ENCODE data around the gene CSNK2A2.

Gene CSNK2A2

DNA sequence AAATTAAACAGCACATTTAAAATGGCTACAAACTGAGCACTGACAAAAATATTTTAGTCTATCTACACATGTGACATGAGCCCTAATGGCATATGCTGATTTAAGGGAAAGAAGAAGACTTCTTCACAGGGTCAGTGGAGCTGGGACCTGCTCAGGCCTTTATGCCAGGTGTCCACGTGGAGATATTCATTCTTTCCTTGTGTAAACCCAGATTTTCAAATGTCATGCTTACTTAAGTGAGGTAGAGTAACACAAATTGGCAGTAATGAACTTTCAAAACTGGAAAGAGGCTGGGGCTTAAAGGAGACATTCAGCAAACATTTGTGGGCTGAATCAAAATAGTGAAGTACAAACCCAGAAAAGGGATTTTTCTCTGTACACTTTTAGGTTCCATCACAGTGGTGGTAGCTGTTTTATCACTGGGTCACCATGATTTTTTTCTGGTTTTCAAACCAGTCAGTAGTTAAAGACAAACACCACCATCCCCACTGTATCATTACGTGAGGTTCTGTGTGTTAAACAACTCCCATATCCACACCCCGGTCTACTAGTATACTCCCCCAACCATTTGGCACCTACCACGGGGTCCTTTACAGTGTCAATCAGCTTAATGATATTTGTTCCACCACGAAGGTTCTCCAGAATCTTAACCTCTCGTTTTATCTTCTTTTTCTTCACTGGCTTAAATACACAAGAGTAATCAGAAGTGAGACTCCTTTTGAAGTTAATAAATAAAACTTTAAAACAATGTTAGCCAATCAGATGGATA is 11.5 kb downstream of the CSNK2A2 start:
- Histone ChIP-seq H3K9me3 (no peaks in the 10 kb centered on the region), H3K4me3 (ENCODE audit: low read depth, low read length) (no peak overlapping the region), H3K27me3 (no peaks in the 10 kb centered on the region), H3K4me1 (no peaks in the 10 kb centered on the region), H3K36me3 (peaks cover 65% of the 10 kb centered on the region)
- DNase-seq: no peak
- TF ChIP-seq, protein P1, sequence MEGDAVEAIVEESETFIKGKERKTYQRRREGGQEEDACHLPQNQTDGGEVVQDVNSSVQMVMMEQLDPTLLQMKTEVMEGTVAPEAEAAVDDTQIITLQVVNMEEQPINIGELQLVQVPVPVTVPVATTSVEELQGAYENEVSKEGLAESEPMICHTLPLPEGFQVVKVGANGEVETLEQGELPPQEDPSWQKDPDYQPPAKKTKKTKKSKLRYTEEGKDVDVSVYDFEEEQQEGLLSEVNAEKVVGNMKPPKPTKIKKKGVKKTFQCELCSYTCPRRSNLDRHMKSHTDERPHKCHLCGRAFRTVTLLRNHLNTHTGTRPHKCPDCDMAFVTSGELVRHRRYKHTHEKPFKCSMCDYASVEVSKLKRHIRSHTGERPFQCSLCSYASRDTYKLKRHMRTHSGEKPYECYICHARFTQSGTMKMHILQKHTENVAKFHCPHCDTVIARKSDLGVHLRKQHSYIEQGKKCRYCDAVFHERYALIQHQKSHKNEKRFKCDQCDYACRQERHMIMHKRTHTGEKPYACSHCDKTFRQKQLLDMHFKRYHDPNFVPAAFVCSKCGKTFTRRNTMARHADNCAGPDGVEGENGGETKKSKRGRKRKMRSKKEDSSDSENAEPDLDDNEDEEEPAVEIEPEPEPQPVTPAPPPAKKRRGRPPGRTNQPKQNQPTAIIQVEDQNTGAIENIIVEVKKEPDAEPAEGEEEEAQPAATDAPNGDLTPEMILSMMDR (IDR thresholded peaks at IDR 0.05; ENCODE audit: low read depth, low read length): no peak

DNA sequence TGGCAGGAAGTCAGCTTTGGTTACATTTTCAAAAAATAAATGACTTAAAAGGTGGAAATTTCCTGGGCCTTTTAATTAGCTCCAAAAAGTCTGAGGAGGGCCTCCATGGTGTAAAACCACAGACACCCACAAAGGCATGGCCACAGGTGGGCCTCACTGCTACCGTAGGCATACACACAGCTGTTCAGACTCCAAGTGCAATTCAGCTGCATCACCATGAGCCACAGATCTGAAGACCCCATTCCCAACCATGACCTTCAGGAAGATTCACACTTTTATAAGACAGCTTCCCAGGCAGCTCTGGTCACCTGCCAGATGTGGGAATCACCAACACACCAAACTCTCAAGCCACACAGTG is 20.6 kb downstream of the CSNK2A2 start:
- Histone ChIP-seq H3K9me3 (no peaks in the 10 kb centered on the region), H3K4me3 (ENCODE audit: low read depth, low read length) (no peak overlapping the region), H3K4me1 (no peaks in the 10 kb centered on the region), H3K27me3 (no peaks in the 10 kb centered on the region), H3K36me3 (peaks cover 55% of the 10 kb centered on the region)
- TF ChIP-seq, protein P1 (IDR thresholded peaks at IDR 0.05; ENCODE audit: low read depth, low read length): no peak
- no peak for DNase-seq

DNA sequence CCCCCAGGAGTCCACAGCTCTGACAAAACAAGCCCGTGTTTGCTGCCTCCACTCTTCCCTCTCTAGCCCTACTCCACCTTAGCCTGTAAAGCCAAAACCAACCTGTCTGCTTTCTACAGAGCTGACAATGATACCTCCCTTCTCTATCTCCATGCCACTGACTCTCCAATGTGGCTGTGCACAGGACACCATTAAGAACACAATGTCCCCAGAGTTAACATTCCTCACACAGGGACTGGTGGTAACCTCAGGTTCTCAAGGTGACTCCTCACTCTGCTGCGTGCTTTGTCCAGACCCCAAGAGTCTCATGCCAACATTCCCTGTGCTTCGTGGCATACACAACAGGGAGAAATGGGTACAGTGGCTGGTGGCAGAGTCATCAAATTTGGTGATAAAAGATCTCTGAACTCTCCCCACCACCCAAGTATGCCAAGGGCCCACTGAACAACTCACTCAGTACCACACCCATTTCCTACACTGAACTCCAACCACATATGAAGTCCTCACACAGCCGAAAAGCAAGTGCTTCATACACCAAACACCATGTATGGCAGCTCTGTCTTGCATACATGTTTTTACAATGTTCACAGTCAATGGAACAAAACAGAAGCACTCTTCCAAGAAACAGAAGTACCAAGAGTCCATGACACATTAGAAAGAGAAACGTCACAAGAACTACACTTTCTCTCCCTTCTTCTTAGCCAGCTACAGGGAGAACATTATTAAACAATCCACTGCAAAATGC is 21.1 kb downstream of the CSNK2A2 start:
- TF ChIP-seq, protein P1 (IDR thresholded peaks at IDR 0.05; ENCODE audit: low read depth, low read length): no peak
- DNase-seq: no peak
- no peaks in the 10 kb centered on the region for H3K9me3 ChIP-seq
- H3K4me3 ChIP-seq (ENCODE audit: low read depth, low read length): no peak overlapping the region
- H3K4me1 ChIP-seq: no peaks in the 10 kb centered on the region
- peaks cover 55% of the 10 kb centered on the region for H3K36me3 ChIP-seq
- H3K27me3 ChIP-seq: no peaks in the 10 kb centered on the region

DNA sequence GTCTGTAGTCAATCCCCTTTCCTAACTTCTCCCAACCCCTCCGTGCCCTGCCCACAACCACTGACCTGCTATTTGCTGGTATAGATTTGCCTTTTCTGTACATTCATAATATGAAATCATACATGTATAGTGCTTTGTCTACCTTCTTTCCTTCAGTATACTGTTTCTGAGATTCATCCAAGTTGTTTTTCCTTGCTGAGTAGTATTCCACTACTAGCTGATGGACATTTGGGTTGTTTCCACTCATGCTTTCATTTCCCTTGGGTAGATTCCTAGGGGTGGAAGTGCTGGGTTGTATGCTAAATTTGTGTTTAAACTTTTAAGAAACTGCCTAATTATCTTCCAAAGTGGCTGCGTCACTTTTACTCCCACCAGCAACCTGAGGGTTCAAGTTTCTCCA is 27.7 kb downstream of the CSNK2A2 start:
- Histone ChIP-seq H3K4me3 (ENCODE audit: low read depth, low read length) (no peak overlapping the region), H3K4me1 (no peaks in the 10 kb centered on the region), H3K27me3 (no peaks in the 10 kb centered on the region), H3K9me3 (no peaks in the 10 kb centered on the region), H3K36me3 (peaks cover 68% of the 10 kb centered on the region)
- DNase-seq: no peak
- TF ChIP-seq, protein P1 (IDR thresholded peaks at IDR 0.05; ENCODE audit: low read depth, low read length): no peak

DNA sequence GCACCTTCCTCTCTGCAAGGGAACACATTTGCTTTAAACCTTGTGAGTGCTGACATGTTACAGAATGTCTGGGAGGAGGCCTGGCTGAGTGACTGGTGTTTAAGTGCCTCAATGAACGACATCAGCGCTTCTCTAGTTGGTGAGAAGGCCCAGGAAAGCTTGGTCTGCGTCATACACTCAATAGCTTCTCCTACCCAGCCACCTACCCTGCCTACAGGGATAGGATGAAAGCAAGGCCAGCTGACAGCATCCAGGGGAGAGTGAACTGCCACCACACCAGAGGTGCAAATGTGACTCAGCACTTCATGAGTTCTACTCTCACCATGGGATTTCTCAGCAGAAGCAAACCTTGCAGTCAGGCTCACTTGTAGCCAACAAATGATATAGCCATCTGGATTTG is 37.1 kb downstream of the CSNK2A2 start:
- H3K4me3 ChIP-seq (ENCODE audit: low read depth, low read length): no peak overlapping the region
- H3K36me3 ChIP-seq: peaks cover 49% of the 10 kb centered on the region
- DNase-seq: no peak
- no peaks in the 10 kb centered on the region for H3K4me1 ChIP-seq
- H3K27me3 ChIP-seq: no peaks in the 10 kb centered on the region
- TF ChIP-seq, protein P1 (IDR thresholded peaks at IDR 0.05; ENCODE audit: low read depth, low read length): no peak
- no peaks in the 10 kb centered on the region for H3K9me3 ChIP-seq

DNA sequence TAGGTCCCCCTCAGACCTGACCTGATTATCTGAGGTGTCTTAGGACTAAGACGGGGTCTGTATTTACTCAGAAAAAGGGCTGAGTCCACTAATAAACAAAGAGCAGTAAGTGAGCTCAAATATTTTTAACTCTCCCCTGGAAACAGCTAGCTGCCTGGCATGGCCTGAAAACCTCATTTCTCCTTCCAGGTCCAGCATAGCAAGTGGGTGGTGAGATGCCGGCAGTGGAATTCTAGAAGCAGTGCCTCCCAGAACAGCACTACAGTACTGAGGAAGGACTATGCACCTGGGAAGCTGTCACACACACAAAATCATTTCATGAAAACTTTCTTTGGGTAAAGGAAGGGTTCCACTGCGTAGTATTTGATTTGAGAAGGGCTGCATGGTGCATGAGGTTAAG is 39.2 kb downstream of the CSNK2A2 start:
- Histone ChIP-seq H3K27me3 (no peaks in the 10 kb centered on the region), H3K4me1 (no peaks in the 10 kb centered on the region), H3K9me3 (no peaks in the 10 kb centered on the region), H3K4me3 (ENCODE audit: low read depth, low read length) (no peak overlapping the region), H3K36me3 (peaks cover 27% of the 10 kb centered on the region)
- DNase-seq: no peak
- TF ChIP-seq, protein P1 (IDR thresholded peaks at IDR 0.05; ENCODE audit: low read depth, low read length): no peak
